Eye (tissue), 1 donor: Measurements from ENCODE around the gene NR6A1.
A peak's percentile ranks its signal among the peaks of the same experiment; 100 is the strongest.

Experiments used
- DNase-seq: peaks from one replicate; pipeline ENCODE4 v3.0.0-alpha.2; 2015

The NR6A1 gene

DNA sequence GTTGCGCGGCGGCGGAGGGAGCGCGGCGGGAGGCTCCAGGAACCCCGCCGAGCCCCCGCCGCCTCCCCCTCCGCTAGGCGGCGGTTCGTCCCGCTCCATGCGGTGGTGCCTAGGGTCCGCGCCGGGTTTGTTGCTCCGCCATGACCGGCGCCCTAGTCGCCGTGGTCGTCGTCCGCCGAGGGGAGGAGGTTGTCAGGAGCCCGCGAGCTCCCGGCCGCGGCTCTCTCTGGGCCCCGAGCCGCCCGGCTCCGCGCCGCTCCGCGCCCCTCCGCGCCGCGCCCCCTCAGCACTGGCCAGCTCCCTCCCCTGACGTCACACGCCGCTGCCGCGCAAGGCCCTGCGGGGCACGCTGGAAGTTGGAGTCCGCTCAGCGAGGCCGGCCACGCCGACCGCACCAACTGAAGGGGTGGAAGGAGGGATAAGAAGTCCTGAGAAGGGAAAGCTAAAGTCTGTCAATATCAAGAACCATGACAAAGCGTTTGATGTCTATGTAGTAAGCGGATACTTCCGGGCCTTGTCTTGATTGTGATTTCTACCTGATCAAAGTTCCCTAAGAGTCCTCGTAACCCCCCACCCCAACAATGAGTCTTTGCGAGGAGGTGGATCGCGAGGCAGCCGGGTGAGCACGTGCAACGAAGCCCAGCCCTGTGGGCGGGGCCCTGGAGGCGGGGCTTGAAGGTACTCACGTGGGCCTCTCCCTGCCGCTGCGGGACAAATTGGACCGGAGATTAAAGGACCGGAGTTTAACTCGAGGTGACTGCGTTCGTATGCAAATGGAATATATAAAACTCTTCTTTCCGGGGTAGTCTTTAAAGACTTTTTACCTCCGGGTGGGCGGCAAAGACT, at the start of gene NR6A1:
TSS of gene NR6A1 (minus strand) at position 291 of the 846 bp plus-strand sequence.
- peak; percentile 99 for DNase-seq

DNA sequence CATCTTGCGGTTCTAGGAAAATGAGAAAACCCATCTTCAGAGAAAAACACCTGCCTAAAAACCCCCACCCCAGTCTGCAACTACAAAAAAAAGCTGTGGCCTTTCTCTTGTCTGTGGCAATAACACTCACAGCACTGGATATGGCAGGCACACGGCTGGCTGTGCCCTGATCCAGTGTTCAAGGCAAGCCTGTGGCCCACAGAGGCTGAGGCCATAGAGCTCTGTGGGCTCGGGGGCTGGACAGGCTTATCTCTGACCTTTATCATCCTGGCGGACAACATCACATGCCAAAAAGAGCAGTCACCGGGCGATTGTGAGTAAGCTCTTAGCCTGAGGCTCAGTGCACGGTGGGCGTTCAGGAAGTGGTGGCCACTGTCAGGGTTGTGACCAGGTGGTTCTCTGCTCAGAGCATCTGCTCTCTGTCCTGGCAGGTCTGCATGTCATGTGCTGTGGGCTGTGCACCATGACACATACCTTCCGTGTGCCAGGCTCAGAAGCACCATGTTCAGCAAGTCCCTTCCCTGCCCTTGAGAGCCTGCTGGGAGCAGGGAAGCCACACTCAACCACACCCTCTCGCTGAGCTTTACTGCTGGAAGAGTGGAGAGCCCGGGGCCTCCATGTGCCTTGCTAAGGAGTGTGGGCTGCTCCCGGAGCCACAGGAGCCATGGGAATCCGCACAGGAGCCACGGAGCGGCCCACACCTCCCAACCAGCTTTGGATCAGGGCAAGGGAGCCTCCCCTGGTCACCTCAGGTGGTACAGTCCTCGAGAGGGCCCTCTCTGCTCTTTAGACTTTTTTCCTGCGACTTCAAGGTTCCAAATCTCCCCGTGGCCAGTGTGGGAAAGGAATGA, 47.5 kb upstream of the NR6A1 start:
- no peak for DNase-seq

- no peak for DNase-seq
Observed at GRCh38 chr9:124815601-124816000, 44.5 kb upstream of the NR6A1 start.

- DNase-seq, result no peak
Observed at GRCh38 chr9:124814164-124814535, 43.0 kb upstream of the NR6A1 start.

- DNase-seq, result no peak
Observed at GRCh38 chr9:124813501-124814163, 42.5 kb upstream of the NR6A1 start.

- no peak for DNase-seq
Observed at GRCh38 chr9:124813041-124813440, 41.9 kb upstream of the NR6A1 start.

- peak; percentile 67 for DNase-seq
Observed at GRCh38 chr9:124812441-124812876, 41.3 kb upstream of the NR6A1 start.

- peak; percentile 78 for DNase-seq
Observed at GRCh38 chr9:124810663-124811355, 39.7 kb upstream of the NR6A1 start.

DNA sequence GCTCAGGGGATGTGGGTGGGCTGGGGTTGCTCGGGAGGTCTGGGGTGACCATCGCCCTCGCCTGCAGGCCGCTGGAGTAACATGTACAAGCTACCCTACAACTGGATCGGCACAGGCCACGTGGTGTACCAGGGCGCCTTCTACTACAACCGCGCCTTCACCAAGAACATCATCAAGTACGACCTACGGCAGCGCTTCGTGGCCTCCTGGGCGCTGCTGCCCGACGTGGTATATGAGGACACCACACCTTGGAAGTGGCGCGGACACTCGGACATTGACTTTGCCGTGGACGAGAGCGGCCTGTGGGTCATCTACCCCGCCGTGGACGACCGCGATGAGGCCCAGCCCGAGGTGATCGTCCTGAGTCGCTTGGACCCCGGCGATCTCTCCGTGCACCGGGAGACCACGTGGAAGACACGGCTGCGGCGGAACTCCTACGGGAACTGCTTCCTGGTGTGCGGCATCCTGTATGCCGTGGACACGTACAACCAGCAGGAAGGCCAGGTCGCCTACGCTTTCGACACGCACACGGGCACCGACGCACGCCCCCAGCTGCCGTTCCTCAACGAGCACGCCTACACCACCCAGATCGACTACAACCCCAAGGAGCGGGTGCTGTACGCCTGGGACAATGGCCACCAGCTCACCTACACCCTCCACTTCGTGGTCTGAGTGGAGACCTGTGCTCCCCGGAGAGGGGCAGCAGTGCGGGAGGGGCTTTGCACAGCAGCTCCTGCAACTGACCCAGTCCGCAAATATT, 38.8 kb upstream of the NR6A1 start:
- no peak for DNase-seq

- no peak for DNase-seq
Observed at GRCh38 chr9:124809211-124809610, 38.1 kb upstream of the NR6A1 start.

GRCh38 chr9:124808246-124808956, 37.3 kb upstream of the NR6A1 start:
- DNase-seq, result no peak

DNA sequence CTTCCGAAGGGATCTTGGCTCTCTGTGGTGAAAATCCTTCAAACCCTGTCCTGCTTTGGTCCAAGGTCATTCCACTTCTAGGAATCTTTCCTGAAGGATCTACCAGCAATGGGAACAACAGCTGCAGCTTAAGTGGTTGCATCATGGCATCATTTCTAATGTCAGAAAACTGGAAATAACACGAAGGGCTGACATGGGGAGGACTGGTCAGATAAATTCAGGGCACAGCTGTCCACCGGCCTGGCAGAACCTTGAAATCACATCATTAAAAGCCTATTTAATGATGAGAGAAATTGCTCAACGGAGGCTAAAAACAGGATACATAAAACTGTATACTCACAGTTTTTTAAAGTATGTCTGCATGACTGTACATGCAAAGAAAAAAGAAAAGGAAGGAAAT, 34.1 kb upstream of the NR6A1 start:
- peak; percentile 41 for DNase-seq

GRCh38 chr9:124803911-124804310, 32.8 kb upstream of the NR6A1 start:
- no peak for DNase-seq

DNA sequence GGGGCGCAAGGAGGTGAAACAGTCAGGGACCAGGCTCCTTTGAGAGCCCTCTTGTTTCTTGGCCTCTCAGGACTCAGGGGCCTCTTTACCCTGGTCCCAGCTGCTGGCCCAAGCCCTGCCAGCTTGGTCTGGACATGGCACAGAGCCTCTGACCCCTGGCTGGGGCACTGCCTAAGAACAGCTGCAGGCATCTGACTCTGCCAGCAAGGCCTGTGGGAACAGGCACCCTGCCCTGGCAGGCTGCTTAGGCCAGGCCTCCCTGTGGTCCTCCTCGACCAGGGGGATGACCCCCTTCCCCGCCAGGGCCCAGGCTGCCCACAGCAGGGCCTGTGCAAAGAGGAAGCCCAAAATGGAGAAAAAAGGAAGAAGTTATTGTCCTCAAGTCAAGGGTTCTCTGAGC, 31.3 kb upstream of the NR6A1 start:
- DNase-seq, result no peak

- no peak for DNase-seq
Observed at GRCh38 chr9:124801356-124801755, 30.2 kb upstream of the NR6A1 start.

DNA sequence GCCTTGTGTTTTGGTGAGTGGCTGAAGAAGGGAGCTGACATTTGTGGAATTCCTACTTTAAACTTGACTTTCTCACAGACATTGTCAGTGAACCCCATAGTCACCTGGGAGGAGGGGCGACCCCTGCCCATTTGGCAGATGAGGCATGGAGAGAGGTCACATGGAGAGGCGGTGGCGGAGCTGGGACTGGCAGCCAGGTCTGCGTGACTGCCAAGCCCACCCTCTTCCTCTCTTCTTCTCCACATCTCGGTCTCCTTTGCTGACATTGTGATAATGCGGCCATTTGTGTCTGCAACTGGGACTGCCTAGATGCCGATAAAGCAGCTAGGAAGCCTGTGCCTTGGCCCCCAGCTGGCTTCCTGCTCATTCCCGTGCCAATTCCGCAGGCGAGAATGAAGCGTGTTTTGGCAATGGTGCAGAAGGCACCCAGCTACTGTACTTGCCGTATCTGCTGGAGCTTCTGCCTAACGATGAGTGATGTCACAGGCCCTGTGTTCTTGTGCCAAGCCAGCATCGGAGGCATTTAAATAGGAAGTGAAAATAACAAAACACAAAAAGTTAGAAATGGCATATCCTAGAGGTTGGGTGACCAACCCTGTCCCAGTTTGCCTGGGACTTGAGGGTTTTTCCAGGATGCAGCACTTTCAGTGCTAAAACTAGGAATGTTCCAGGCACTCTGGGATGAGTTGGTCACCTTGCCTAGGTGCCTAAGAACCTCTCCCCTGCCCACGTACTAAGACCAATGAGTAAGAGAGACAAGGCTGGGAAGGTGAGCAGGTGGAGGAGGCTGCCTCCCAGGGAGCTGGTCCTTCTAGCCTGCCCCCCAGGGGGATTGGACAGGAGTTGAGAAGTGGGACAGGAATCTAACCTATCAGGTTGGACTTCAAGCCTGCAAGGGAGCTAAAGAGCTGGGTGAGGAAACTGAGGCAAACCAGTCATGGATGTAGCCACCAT, 29.5 kb upstream of the NR6A1 start:
- no peak for DNase-seq

- no peak for DNase-seq
Observed at GRCh38 chr9:124799274-124800006, 28.3 kb upstream of the NR6A1 start.

DNA sequence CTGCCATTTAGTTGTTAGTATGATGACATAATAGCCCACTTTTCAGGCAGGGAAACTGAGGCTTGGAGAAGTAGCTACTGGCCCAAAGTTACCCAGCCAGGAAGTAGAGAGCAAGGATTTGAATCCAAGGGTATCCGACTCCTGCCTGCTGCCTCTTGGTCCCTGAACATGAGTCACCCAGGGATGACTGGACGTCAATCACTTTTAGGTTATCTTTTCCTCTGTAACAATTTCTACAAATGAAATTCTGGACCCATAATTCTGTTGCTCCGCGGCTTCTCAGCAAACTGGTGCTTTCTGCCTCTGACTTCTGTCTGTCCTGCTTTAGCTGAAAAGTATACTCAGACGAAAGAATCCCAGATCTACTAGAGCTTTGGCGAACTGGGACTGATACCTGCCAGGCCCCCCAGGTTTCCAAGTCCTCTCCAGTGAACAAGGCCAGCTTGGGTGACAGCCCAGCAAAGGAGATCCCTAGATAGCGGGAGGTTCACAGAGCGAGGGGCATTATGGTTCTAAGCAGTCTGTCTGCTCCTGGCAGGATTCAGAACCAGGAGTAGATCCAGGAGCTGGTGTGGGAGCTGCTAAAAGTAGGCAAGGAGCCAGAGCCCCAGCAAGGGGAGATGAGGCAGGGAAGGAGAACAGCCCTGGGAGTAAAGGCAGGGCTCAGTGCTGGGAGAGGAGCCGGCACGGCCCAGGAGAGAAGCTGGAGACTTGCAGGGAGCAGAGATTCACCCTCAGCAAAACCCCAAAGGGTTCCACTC, 26.4 kb upstream of the NR6A1 start:
- DNase-seq, result no peak
